Glomerular visceral epithelial cell (primary cell): ENCODE measurements around the gene CEBPA.
A peak's percentile ranks its signal among the peaks of the same experiment; 100 is the strongest.

Source experiments
- DNase-seq: peaks from one replicate; pipeline ENCODE4 v3.0.0-alpha.2; 2016; ENCODE audit errors: extremely low spot score

CEBPA gene

GRCh38 chr19:33302175-33302973 lies at the start of gene CEBPA:
TSS of gene CEBPA (minus strand) at chr19:33302534. CDS start at chr19:33302414, 120 bp downstream.
- DNase-seq, result peak; percentile 79

GRCh38 chr19:33350538-33351309 lies 48.4 kb upstream of the CEBPA start:
- no peak for DNase-seq

DNA sequence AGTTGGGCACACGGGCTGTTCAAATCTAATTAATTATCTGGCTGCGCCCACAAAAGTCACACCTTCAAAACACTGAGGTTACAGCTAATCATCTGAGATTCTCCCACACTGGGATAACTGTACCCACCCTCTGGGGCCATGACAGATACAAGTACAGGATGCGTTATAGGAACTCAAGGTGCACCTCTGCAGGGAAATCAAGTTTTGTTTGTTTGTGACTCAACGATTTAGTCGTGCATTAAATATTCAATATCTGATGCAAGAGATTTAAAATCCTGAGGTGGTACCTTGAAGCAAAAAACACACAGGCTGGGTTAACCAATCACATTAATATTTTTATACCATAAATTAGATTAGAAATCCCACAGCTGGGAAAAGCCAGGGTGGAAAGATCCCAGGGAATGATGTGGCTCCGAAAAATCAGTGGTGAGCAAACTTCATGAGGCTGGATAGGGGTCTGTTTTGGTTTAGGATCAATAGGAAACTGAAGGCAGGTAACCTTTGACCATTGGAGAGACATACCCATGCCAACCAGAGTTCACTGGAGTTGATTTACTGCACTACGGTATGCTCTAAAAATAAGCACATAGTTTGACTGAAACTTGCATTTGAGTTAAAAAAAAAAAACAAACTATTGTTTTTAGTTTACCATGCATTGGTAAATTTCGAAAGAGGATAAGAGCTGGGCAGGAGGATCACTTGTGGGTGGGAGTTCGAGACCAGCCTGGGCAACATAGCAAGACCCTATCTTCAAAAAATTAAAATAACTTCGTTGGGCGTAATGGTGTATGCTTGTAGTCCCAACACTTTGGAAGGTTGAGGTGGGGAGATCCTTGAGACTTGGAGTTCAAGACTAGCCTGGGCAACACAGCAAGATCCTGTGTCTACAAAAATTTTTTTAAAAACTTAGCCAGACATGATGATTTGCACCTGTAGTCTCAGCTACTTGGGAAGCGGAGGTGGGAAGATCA lies 47.3 kb upstream of the CEBPA start:
- no peak for DNase-seq

- DNase-seq, result no peak
Observed at GRCh38 chr19:33348301-33349010, 46.1 kb upstream of the CEBPA start.

- DNase-seq, result no peak
Observed at GRCh38 chr19:33347300-33347699, 45.0 kb upstream of the CEBPA start.

- DNase-seq, result no peak
Observed at GRCh38 chr19:33346665-33347064, 44.3 kb upstream of the CEBPA start.

DNA sequence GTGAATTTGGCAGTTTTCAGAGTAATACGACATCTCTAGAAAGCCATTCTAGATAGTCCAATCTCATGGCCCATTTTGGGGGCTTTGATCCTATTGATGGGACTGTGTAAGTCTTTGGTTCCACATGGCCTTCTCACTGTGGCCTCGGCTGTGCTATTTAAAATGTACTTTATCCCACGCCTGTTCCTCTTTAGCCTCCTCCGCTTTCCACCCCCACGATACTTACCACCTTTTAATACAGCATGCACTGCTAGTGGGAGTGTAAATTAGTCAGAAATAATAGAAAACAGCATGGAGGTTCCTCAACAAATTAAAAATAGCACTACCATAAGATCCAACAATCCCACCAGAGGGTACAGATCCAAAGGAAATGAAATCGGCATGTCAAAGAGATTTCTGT lies 42.8 kb upstream of the CEBPA start:
- DNase-seq, result no peak

- no peak for DNase-seq
Observed at GRCh38 chr19:33344573-33344925, 42.2 kb upstream of the CEBPA start.

DNA sequence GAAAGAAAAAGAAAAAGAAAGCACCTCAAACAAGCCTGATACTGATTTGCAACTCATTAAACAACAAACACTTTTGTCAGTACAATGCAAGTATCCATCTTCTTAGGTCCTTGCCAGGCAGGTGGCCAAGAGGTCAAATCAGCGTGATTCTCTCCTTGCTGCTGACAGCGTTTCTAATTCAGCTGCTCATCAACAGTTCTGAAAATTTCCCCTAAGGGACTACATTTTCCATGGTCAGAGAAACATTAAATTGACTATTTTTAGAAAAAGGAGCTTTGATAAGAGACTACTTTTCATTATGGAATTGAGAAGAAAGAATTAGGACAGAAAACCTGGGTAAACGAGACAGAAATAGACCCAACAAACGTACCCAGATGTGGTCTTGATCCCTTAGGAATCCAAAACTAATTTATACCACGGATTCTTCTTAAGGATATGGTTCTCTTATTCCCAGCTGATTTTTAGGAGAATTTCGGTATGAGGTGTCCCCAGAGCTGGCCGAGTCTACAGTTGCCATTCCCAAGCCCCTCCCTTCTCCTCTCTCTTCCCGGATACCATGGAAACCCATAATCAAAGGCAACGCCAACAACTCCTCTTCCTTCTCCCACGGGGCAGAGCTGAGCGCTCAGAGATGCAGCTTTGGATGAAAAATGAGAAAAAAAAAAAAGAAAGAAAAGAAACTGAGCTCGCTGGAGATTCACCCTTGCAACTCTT lies 41.7 kb upstream of the CEBPA start:
- no peak for DNase-seq

DNA sequence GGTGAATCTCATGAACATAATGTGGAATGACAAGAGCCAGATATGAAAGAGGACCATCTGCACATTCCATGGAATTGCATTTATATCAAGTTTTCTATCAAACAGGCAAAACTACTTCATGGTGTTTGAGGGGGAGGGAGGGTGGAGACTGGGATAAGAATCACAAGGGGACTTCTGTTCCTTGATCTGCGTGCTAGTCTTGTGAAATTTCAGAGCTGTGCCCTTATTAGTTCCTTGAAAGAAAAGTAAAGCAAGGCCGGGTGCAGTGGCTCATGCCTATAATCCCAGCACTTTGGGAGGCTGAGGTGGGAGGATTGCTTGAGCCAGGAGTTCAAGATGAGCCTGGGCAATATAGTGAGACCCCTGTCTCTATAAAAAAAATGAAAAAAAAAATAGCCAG lies 41.0 kb upstream of the CEBPA start:
- DNase-seq, result no peak

DNA sequence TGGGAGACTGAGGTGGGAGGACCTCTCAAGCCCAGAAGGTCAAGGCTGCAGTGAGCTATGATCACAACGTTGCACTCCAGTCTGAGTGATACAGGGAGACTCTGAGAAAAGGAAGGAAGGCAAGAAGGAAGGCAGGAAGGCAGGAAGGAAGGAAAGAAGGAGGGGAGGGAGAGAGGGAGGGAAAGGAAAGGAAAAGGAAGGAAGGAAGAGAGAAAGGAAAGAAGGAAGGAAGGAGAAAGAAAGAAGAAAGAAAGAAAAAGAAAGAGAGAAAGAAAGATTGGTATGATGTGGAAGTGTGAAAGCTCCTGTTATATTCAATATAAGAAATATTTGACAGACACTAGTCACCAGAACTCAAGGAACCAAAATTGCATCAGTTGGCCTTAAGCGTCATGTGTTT lies 38.7 kb upstream of the CEBPA start:
- no peak for DNase-seq

GRCh38 chr19:33339016-33339984 lies 37.0 kb upstream of the CEBPA start:
- DNase-seq, result no peak

GRCh38 chr19:33335446-33335845 lies 33.1 kb upstream of the CEBPA start:
- no peak for DNase-seq

- no peak for DNase-seq
Observed at GRCh38 chr19:33334271-33334670, 31.9 kb upstream of the CEBPA start.

DNA sequence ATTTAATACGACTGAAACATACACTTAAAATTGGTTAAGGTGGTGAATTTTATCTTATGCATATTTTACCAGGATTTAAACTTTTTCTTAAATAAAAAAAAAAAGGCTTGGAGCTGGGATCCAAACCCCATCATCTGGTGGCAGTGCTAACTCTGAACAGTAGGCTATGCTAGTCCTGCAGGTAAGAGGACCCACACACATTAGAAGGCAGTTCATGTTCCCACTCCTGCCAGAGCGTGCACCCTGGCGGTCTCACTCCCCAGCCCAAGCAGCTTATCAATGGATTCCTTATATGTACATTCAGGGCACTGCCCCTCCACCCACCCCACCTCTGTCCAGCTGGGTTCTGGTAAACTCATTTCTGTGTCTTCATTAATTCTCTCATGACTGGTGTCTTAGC lies 31.3 kb upstream of the CEBPA start:
- no peak for DNase-seq

- no peak for DNase-seq
Observed at GRCh38 chr19:33333151-33333550, 30.8 kb upstream of the CEBPA start.

DNA sequence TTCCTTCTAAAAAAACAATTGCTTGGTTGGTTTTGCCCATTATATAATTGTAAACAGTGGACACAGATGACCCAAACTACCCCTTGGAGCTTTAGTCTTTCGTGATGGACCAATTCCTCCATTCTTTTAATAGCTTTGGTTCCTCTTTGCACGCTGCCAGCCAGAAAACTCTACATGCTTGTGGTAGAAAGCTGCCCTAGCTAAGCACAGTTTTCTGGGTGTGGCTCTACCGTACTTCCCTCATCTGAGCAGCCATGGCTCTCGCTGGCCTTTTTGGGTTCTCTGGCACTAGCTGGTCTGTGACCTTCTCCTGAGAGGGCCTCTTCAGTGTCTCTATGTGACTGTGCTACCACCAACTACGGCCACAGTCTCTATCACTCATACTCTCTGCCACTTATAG lies 29.9 kb upstream of the CEBPA start:
- no peak for DNase-seq

DNA sequence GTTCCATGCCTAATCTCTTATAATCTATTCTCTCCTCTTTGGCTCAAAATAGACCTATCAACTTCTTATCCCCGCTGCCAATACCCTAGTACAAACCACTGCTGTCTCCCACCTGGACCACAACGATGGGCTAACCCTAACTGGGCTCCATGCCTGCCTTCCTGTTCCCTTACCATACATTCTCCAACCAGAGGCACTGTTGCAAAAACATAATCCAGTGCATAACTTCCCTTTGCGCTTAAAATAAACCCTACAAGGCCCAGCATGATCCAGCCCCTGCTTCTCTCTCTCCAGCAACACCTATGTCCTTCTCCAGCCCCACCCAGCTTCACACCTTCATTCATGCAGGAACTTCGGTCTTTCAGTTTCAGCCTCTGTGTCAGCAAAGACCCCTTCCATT lies 27.4 kb upstream of the CEBPA start:
- DNase-seq, result no peak

DNA sequence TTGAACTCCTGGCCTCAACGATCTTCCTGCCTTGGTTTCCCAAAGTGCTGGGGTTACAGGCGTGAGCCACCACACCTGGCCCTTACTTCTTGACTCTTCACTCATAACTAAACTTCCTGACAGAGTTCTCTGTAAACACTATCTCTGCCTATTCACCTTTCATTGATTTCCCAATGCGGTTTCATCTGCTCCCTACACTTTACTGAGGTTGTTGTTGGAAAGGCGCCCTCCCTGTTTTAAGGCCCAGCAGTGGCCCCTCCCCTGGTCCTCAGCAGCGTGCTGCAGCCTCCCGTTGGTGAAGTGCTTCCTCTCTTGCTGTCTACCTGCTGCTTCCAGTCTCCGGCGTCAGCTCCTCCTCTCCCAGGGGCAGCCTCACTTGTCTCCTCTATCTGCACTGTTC lies 26.7 kb upstream of the CEBPA start:
- no peak for DNase-seq

DNA sequence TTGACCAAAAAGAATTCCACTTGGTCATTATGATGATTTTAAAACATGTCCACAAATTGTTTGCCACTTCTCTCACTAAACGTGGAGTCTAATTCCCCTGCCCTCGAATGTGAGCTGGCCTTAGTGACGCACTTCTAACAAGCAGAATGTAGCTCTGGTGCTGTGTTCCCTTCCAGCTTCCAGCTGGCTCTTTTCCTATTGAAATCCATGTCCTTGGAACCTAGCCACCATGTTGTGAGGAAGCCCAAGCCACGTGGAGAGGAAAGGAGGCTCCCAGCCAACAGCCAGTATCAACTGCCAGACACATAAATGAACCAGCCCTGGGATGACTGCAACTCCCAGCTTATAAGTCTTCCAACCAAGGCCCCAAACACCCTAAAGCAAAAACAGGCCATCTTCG lies 23.6 kb upstream of the CEBPA start:
- no peak for DNase-seq
